SH-SY5Y (cell line): Measurements from ENCODE around the gene RANBP6.

Experiments
- GATA2 ChIP-seq: IDR thresholded peaks from 2 replicates; pipeline ENCODE4 v1.6.1; 2011; ENCODE audit warnings: mild to moderate bottlenecking, low read depth, low read length
- GATA3 ChIP-seq: IDR thresholded peaks from 2 replicates; pipeline ENCODE4 v1.6.1; 2011; ENCODE audit warnings: low read depth, mild to moderate bottlenecking, low read length, moderate library complexity

Gene RANBP6

DNA sequence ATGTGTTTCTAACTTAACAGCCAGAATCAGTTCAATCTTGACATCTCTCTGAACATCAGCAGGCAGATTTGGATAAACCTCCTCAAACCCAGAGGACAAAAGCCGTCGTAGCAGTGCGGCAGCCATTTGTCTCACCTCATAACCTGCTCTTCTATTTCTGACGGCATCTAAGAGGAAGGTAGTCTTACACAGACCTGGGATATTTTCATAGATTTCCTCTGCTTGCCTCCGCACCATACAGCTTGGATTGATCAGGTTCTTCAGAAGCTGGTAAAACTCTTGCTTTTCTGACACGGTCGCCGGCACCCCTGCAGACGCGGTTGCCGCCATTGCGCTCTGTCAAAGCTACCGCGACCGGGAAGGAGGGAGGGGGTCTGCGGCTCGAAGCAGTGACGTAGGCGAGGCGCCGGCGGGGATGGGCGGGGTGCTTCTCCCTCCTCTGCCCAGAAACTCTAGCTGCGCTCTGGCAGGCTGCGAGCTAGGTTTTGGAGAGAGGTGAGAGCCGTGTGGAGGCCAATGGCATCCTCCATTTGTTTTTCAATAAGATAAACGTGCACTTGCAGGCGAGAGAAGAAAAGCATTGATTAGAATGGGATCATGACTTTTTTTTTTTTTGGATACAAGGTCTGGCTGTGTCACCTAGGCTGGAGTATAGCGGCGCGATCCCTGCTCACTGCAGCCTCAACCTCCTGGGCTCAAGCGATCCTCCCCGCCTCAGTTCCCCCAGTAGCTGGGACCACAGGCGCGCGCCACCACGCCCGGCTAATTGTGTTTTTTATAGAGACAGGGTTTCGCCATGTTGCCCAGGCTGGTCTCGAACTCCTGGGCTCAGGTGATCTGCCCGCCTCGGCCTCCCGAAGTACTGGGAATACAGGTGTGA is at the start of gene RANBP6:
TSS of gene RANBP6 (minus strand) at position 347 of the 880 bp plus-strand sequence. CDS start at position 330, 17 bp downstream.
- TF ChIP-seq GATA2 (no peak), GATA3 (no peak)

GRCh38 chr9:6055666-6056065 is 40.2 kb upstream of the RANBP6 start:
- TF ChIP-seq GATA3 (no peak), GATA2 (no peak)

GRCh38 chr9:6055216-6055615 is 39.8 kb upstream of the RANBP6 start:
- TF ChIP-seq GATA3 (no peak), GATA2 (no peak)

DNA sequence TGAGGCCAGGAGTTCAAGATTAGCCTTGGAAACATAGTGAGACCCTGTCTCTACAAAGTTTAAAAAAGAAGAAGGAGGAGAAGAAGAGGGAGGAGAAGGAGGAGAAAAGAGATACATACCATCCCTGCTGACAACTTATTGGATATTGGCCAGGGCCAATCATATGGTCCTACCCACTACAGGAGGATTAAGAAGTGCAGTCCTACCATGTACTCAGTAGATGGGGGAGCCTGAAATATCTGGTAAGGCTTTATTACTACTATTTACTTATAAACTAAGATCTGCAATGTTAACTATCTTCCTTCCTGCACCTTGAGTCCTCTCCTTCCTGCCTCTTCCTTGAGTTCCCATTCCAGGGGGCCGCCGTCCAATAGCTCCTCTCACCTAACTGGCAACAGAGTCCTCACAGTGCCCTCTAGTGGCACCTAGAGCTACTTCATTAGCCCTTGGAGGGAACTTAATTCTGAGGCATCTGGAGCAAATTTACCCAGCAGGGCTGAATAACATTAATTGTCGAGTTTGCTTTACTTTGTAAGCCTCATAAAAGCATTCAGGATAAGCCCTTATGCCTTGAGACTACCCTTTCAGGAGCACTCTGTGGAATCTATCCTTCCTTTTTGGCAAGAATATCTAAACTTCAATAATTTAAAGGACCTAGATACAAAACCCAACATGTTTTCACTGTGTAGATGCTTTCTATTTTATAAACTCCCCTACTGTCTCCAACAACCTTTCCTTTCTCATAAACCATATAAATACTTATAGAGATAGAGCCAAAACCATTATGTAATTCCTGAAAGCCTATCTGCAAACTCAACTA is 39.1 kb upstream of the RANBP6 start:
- TF ChIP-seq GATA3 (no peak), GATA2 (no peak)

DNA sequence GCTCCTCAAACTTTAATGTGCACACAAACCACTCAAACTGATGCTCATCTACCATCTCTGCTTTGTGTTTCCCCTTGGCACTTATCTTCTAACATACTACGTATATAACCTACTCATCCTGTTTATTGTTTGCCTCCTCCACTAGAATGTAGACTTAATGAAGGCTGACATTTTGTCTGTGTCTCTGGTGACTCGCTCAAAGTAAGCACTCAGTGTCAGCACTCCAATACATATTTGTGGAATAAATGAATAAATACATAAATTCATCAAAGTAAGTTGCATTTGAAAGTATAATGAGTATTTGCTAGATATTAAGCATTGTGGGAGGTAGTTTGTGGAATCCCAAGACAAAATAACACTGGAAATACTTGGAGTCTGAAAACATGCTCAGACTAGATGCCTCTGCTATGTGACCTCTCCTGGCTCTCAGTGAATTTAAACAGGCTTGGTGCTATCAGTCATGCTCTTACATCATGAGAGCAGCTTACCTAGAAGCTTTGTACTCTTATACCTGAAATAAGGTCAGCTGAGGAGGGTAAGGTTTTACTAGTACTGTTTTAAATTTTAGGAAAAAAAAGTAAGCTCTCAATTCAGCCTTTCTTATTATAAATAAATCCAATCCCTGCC is 37.0 kb upstream of the RANBP6 start:
- TF ChIP-seq GATA3, result no peak
- no peak for TF ChIP-seq GATA2

- no peak for TF ChIP-seq GATA3
- TF ChIP-seq GATA2, result no peak
These were observed 36.1 kb upstream of the RANBP6 start for GRCh38 chr9:6051511-6051950.

GRCh38 chr9:6049798-6050197 is 34.4 kb upstream of the RANBP6 start:
- no peak for TF ChIP-seq GATA2
- TF ChIP-seq GATA3, result no peak

- TF ChIP-seq GATA3, result no peak
These were observed 32.6 kb upstream of the RANBP6 start for GRCh38 chr9:6048039-6048438.

DNA sequence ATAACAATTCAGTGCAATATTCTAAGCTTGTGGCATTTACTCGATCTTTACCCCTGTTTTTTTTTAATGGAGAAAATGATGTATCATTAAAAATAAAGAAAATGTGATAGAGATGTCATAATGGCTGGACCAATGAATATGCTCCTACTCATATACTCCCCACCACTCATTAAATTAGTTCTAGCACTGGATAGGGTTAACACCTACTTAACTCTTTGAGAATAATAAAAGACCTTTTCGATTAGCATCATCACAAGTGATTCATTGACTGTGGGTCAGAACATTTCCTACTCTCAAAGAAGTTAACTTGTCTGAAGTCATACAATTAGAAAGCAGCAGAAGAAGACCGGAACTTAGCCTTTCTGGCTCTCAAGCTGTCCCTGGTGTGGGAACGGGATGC is 31.6 kb upstream of the RANBP6 start:
- TF ChIP-seq GATA3 (no peak), GATA2 (no peak)

- TF ChIP-seq GATA2 (no peak), GATA3 (no peak)
These were observed 29.9 kb upstream of the RANBP6 start for GRCh38 chr9:6045364-6045763.

DNA sequence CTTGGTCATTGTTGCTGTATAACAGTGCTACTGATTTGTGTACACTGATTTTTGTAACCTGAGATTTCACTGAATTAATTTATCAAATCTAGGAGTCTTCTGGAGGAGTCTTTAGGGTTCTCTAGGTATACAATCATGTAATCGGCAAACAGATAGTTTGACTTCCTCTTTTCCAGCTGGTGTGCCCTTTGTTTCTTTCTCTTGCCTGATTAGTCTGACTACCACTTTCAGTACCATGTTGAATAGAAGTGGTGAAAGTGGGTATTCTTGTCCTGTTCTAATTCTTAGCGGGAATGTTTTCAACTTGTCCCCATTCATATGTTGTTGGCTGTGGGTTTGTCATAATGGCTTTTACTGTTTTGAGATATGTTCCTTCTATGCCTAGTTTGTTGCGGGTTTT is 24.7 kb upstream of the RANBP6 start:
- TF ChIP-seq GATA2 (no peak), GATA3 (no peak)

DNA sequence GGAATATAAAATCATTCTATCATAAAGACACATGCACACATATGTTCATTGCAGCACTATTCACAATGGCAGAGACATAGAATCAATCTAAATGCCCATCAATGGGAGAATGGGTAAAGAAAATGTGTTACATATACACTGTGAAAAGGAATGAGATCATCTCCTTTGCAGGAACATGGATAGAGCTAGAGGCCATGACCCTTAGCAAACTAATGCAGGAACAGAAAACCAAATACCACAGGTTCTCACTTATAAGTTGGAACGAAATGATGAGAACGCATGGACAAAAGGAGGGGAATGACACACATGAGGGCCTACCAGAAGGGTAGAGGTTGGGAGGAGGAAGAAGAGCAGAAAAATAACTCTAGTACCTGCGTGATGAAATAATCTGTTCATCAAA is 21.0 kb upstream of the RANBP6 start:
- TF ChIP-seq GATA2 (no peak), GATA3 (no peak)

DNA sequence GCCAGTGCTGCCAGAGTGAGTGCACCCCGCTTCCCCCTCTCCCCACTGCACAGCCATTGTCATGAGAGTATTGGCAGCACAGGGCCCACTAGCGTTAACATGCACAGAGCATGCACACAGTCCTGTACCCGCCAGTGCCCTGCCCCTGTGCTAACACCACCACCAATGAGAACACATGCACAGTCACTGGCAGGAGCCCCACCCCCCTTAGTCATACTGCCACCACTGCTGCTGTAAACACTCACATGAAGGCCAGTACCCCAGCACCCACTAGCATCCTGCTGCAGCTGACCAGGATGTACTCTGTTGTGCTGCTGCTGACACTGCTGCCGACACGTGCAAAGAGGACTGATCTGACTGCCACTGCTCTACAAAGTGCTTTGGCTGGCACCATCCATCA is 19.5 kb upstream of the RANBP6 start:
- TF ChIP-seq GATA3, result no peak
- TF ChIP-seq GATA2, result no peak

DNA sequence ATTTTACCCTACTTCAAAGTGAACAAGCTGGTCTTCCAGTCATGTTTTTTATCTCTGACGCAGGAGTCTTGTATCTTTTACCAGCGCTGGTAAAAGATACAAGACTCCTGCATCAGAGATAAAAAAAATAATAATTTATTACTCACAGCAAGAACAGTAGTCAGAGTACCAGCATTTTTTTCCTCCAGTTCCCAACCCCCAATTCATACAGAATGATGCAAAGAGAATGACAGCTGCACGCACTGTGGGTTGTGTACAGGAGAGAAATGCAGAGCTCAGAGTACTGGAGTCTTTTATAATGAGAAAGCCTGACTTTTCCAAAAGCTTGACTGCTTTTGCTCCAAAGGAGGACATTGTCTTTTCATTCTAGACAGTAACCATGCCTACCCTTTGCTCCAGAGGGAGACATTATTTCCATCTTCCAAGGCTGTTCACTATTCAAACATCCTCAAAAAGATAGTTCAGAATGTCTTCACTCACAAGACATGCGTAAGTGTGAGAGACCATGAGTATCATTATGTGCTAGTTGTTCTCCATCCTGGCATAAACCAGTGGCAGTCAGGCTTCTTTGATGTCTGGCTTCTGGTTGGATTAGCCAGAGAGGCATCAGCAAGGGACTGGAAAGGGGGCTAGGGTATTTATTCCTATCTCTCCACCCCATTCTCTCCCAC is 14.3 kb upstream of the RANBP6 start:
- TF ChIP-seq GATA3, result no peak
- TF ChIP-seq GATA2, result no peak
